GM21423 (cell line): ENCODE data around the gene TRPV3.
"Not testable (repeated sequence)": the region's sequence is repeated elsewhere in the genome, so short reads cannot be mapped to it uniquely, and the experiment has no call there.

Experiments used
- ATAC-seq: cut with Tn5 transposase; IDR thresholded peaks from one replicate; pipeline ENCODE4 v1.9.1; 2021; ENCODE audit warnings: mild to moderate bottlenecking, moderate library complexity; ENCODE audit not compliant: unreplicated experiment

TRPV3 gene

DNA sequence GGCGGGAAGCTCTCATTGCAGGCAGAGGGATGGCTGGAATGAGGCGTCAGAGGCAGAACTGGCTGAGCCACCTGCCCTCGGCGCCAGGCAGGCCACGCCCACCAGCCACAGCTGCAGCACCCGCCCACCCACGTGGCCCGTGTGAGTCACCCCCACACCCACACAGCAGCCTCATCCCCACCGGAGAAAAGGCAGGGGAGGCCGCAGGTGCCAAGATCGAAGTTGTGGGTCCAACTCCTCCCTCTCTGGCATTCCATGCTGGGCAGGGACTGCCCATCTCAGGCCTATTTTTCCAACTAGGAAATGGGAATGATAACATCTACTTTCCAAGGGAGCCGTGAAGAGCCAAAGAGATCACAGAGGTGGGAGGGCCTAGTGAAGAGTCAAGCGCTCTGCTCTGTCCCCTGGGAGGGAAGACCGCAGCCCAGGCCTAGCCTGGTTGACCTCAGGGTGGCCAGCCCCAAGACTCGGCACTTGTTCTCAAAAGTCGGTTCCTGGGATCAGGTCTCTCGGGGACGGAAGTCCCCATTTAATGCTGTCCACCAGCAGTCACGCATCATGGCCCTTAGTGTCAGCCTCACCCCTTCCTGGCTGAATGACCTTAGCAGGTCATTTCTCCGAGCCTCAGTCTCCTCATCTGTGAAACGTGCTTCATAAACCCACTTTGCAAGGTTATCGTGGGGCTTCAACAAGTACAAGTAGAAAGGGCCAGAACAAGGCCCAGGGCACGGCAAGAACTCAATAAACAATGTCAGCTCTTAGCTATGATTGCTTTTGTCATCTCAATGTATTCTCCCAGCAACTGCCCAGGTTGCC is at the start of gene TRPV3:
TRPV3 (minus strand) TSS at position 45 of the 816 bp plus-strand sequence. CDS start 2,962 bp downstream, outside the sequence.
- no peak for ATAC-seq

GRCh38 chr17:3603870-3604259 is 46.3 kb upstream of the TRPV3 start:
- no peak for ATAC-seq

- ATAC-seq, result no peak
Observed at GRCh38 chr17:3603119-3603869, 45.7 kb upstream of the TRPV3 start.

DNA sequence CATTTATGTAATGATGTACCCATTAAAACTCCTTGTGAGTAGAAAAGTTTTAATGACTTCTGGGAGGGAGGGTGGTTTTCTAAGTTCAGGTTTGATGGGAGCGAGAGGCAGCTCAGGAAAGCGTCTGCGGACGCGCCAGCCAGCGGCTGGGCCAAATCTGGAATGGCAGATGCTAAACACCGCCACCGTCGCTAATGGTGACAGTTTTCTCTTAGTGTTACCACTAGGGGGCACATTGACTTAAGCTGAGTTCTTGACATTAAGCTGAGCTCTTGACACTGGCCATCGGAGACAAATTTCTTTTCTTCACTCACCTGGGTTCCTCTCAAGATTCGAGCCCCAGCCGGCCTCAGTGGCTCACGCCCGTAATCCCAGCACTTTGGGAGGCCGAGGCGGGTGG is 44.9 kb upstream of the TRPV3 start:
- ATAC-seq, result no peak

GRCh38 chr17:3600529-3601205 is 43.1 kb upstream of the TRPV3 start:
- ATAC-seq, result no peak

DNA sequence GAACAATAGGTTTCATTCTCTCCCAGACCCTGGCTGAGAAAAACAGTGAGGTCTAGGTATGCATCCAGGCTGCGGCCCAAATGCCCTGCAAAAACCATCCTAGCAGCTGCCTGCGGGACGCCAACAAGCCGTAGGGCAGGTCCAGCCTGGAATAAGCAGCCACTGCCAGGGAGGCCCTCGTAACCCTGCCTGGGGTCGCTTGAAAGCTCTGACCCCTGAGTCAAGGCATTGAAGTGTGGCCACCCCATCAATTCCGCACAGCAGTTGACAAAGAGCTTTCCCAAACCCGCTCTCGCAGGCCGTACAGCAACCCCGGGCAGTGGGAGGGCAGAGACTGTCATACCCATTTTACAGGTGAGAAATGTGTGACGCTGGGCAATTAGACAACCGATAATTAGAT is 40.5 kb upstream of the TRPV3 start:
- ATAC-seq, result no peak

DNA sequence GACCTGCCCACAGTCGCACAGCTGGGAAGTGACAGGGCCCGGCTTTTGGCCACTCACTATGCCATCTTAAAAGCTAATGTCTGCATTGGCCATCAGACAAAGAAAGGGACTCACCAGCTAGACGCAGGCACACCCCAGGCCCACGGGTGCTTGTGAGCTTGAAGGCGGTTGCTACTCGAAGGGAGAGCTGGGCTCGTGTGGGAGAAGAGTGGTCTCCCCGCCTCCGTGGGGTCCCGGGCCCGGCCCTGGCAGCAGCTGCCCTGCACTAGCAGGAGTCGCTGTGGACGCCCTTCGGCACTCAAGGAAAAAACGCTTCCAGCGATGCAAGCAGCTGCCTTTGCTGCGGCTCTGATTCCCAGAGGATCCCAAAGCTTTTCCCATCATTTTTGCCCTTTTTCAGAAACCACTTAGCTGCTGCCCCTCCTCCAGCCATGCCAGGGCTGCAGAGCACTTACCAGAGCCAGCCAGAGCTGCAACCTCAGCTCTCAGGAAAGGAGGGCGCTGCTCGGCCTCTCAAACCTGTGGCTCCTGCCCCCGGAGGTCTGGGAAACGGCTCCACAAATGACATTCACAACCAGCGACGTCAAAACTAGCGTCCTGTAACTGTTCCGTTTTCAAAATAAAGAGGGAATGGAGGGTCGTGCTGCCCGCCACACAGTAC is 39.3 kb upstream of the TRPV3 start:
- no peak for ATAC-seq

DNA sequence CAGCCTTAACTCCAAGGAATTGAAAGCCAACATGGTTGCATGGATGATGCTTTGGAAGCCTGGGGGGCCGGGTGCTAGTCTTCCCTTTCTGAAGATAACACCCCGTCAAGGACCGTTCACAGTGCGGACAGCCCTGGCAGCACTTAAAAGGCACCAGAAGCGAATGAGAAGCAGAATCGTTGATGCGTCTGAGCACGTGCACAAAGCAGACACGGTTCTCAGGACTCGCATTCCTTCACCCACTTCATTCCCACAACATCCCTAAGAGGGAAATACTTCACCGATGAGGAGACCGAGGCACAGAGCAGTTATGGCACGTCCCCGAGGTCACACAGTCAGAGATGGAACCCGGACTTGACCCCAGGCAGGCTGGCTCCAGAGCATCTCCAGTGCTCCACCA is 37.4 kb upstream of the TRPV3 start:
- no peak for ATAC-seq

DNA sequence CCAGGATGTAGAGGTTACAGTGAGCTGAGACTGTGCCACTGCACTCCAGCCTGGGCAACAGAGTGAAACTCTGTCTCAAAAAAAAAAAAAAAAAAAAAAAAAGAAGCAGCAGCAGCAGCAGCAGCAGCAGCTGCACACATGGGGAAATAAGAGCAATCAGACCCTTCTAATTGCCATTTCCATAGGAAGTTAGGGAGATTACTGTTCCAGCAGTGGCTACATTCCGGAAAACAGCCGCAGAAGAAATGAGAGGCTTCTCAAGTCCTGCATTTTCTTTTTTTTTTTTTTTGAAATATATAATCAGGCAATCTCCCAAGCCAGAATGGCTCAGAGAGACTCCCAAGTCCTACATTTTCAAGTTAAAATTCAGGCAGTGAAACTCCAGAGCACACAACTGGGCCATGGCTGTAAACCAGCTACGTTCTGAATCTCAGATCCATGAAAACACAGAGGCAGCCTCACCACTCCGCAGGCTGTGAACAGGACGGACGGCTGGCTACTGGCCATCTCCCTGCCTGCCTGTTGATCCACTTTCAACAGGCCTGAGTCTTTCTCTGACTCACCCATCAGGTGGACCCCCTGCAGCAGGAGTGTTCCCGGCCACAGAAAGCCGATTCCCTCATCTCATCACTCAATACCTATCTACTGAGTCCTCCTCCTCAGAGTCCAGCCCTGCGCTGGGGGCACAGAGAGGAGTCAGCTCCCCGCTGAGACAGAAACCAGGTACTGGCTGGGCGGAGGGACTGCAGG is 36.6 kb upstream of the TRPV3 start:
- no peak for ATAC-seq

DNA sequence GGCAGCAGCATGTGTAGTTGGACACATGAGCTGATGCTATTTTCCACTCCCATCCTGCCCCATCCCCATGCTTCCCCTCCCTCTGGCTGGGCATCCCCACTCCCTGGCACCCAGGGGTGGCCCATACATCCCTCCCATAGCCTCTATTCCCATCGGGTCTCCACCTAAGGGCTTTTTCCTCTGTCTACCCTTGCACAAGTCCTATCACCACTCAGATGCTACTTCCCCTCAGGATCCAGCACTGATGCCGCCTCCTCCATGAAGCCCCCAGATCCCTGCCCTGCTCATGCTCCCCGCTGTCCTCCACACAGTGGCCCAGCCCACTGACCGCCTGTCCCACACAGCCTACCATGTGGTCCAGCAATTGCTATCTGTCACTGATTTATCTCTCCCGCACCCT is 35.8 kb upstream of the TRPV3 start:
- ATAC-seq, result no peak

GRCh38 chr17:3592216-3592860 is 34.7 kb upstream of the TRPV3 start:
- no peak for ATAC-seq

DNA sequence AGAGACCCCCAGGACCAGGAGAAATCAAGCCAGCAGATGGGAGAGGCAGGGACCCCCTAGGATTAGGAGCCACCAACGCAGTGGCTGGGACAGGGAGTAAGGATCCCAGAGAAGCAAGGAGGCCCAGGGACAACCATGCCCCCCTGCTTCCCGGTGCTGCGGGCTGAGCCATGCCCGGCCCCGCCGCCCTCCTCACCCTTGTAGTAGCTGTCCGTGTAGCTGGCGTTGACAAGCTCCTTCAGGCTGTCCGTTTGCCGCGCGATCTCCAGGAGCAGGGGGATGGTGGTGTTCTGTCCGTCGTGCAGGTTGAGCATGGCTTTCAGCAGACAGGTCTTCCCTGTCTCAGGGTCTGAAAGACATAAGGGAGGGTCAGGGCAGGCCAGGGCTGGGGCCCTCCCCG is 33.2 kb upstream of the TRPV3 start:
- no peak for ATAC-seq

GRCh38 chr17:3590231-3590630 is 32.6 kb upstream of the TRPV3 start:
- ATAC-seq, result no peak

GRCh38 chr17:3589784-3590183 is 32.2 kb upstream of the TRPV3 start:
- no peak for ATAC-seq

GRCh38 chr17:3585826-3586225 is 28.2 kb upstream of the TRPV3 start:
- no peak for ATAC-seq

DNA sequence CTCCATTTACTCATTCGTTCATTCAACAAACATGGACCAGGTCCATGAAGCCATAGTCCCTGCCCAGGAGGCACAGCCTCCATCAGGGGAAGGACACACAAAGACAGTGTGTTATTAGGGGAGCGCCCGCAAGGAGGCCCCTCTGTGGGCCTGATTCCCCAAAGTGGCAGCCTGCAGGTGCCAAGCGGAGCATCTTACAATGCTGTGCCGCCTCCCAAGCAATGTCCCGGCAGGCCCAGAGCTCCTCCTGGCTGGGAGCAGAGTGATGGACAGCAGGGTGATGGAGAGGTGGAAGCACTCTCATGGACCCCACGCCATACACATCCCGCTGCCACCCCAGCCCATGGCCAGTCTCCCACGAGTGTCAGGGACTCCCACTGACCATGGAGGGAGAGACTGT is 25.8 kb upstream of the TRPV3 start:
- ATAC-seq, result no peak

GRCh38 chr17:3582915-3583314 is 25.3 kb upstream of the TRPV3 start:
- no peak for ATAC-seq

- ATAC-seq, result not testable (repeated sequence)
Observed at GRCh38 chr17:3578667-3579066, 21.1 kb upstream of the TRPV3 start.

- no peak for ATAC-seq
Observed at GRCh38 chr17:3576970-3577369, 19.4 kb upstream of the TRPV3 start.

DNA sequence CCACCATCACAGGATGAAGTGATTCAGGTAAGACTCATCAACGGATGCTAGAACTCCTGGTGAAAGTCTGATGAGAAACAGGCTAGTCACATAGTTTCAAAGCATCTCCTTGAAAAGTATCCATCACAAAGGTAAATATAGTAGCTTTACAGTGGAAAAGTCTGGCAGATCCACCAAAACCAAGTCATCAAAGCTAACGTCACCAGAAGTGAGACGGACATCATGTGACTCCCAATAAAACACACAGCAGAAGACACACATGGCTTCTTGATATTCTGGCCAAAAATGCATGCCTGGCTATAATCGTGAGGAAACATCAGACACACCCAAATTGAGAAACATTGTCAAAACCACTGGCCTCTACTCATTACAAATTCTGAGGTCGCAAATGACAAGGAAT is 17.9 kb upstream of the TRPV3 start:
- no peak for ATAC-seq
